K562 (cell line): Measurements from ENCODE around the gene XAB2. TPM values are rescaled to one million over a fixed set of nuclear protein-coding genes. Genes with fewer than 3 reads are reported as not detected.

Experiments
- ATAC-seq: fragments of 200-7000 bp; cut with Tn5 transposase; 3 replicates; pipeline ENCODE4 v1.9.1; 2020; ENCODE audit warnings: moderate library complexity
- BruUV-seq: library from RNA; stranded (reverse); fragments of 400-500 nt; replicated peaks from 2 replicates; lab custom pipeline; 2021; lab: Mats Ljungman, UMichigan
- CTCF ChIA-PET: fragments of 300-600 bp; formaldehyde crosslinking; extraction: SDS; loops from one replicate; lab custom pipeline; 2021; ENCODE audit warnings: low intra/inter-chr PET ratio; lab: Yijun Ruan, JAX
- POLR2A ChIA-PET: fragments of 300-600, 350-650 bp; sonication (Branson Sonifier 250); formaldehyde crosslinking; extraction: SDS; loops from one replicate; lab custom pipeline; 2021; ENCODE audit warnings: antibody characterized with exemption, inconsistent platforms; lab: Yijun Ruan, JAX
- DNase-seq, 4 experiments: peaks; one replicate each; pipeline versions ENCODE4 v3.0.0 to v3.0.0-alpha.2; 2011 to 2018; ENCODE audit warnings: low spot score in 3 of 4, mixed read lengths in 3 of 4; ENCODE audit errors: extremely low read depth in 1 of 4
- FAIRE-seq: peaks from 2 replicates; lab custom pipeline; 2011; peaks lifted over from hg19 to GRCh38; lab: Jason Lieb, UNC
- H2AFZ ChIP-seq: 2 replicates; pipeline ENCODE4 v1.6.0; 2011; ENCODE audit warnings: low read depth, low read length, control low read depth, inconsistent platforms
- H3K27ac ChIP-seq: fragments of 200-600 bp; 3 replicates; pipeline ENCODE4 v1.8.0; 2011; ENCODE audit warnings: low read depth, mild to moderate bottlenecking, control low read depth, inconsistent platforms, low read length, moderate library complexity, mixed read lengths; ENCODE audit errors: extremely low read depth
- H3K27me3 ChIP-seq, 2 experiments: fragments of 300-600 bp in 1 of 2; 2 replicates in 1 of 2; 3 replicates in 1 of 2; pipeline versions ENCODE4 v1.6.0 to v1.8.0; 2011; ENCODE audit warnings: inconsistent platforms in 2 of 2, low read length in 2 of 2, mild to moderate bottlenecking in 1 of 2, mixed read lengths in 1 of 2, moderate library complexity in 1 of 2; ENCODE audit not compliant: control insufficient read depth in 2 of 2, insufficient read depth in 2 of 2
- H3K36me3 ChIP-seq: fragments of 300-600 bp; 3 replicates; pipeline ENCODE4 v1.8.0; 2011; ENCODE audit warnings: mild to moderate bottlenecking, low read length, inconsistent platforms; ENCODE audit not compliant: control insufficient read depth, insufficient read depth
- H3K4me1 ChIP-seq, 2 experiments: fragments of 200-600 bp in 1 of 2; replicated peaks in 1 of 2; 2 replicates in 1 of 2; 3 replicates in 1 of 2; pipeline versions ENCODE4 v1.5.1 to v1.8.0; 2011; ENCODE audit warnings: inconsistent platforms in 2 of 2, low read length in 2 of 2, mild to moderate bottlenecking in 1 of 2, mixed read lengths in 1 of 2, moderate library complexity in 1 of 2; ENCODE audit not compliant: control insufficient read depth in 2 of 2, insufficient read depth in 2 of 2
- H3K4me2 ChIP-seq: 2 replicates; pipeline ENCODE4 v1.6.1; 2011; ENCODE audit warnings: low read length, control low read depth, inconsistent platforms, mixed read lengths; ENCODE audit not compliant: insufficient read depth
- H3K4me3 ChIP-seq: fragments of 200-600 bp; sonication (generic), shearing (Covaris generic); 2 replicates; pipeline ENCODE4 v1.5.1; 2016; ENCODE audit warnings: control low read depth, inconsistent platforms
- H3K79me2 ChIP-seq: fragments of 200-600 bp; 3 replicates; pipeline ENCODE4 v1.8.0; 2011; ENCODE audit warnings: low read length, inconsistent platforms; ENCODE audit not compliant: control insufficient read depth, insufficient read depth
- H3K9ac ChIP-seq, 2 experiments: 2 replicates each; pipeline versions ENCODE4 v1.6.0 to v1.6.1; 2011; ENCODE audit warnings: low read depth in 2 of 2, low read length in 2 of 2, control low read depth in 1 of 2, inconsistent platforms in 1 of 2, mild to moderate bottlenecking in 1 of 2, mixed read lengths in 1 of 2; ENCODE audit not compliant: insufficient read depth in 1 of 2
- H3K9me1 ChIP-seq: one replicate; pipeline ENCODE4 v1.6.0; 2011; ENCODE audit warnings: inconsistent platforms, mild to moderate bottlenecking, low read length, moderate library complexity; ENCODE audit not compliant: control insufficient read depth, insufficient read depth
- H3K9me3 ChIP-seq: replicated peaks from 2 replicates; pipeline ENCODE4 v1.5.1; 2011; ENCODE audit warnings: low read depth, low read length, inconsistent platforms; ENCODE audit not compliant: control insufficient read depth, insufficient read depth
- H4K20me1 ChIP-seq: replicated peaks from 2 replicates; pipeline ENCODE4 v1.6.1; 2011; ENCODE audit warnings: low read length, inconsistent platforms, mixed read lengths; ENCODE audit not compliant: control insufficient read depth, insufficient read depth
- E2F4 ChIP-seq: sonication (generic); formaldehyde crosslinking; IDR thresholded peaks from 2 replicates; pipeline ENCODE4 v1.8.0; 2022; ENCODE audit warnings: mild to moderate bottlenecking, low read depth, missing genetic modification reagents
- HOXB6 ChIP-seq: fragments of 250-450 bp; sonication (Bioruptor Pico); IDR thresholded peaks from 2 replicates; pipeline ENCODE4 v1.5.1; 2022; ENCODE audit warnings: mild to moderate bottlenecking, borderline replicate concordance
- MIER1 ChIP-seq: fragments of 450-650 bp; IDR thresholded peaks from 2 replicates; pipeline ENCODE4 v1.6.1; 2016; ENCODE audit warnings: antibody characterized with exemption, mild to moderate bottlenecking, low read depth
- MTF1 ChIP-seq: fragments of 250-450 bp; sonication (Bioruptor Pico); IDR thresholded peaks from 2 replicates; pipeline ENCODE4 v1.9.0; 2021; ENCODE audit warnings: moderate library complexity, mild to moderate bottlenecking, inconsistent platforms, borderline replicate concordance
- NR0B1 ChIP-seq: fragments of 450-650 bp; IDR thresholded peaks from one replicate; pipeline ENCODE4 v1.6.1; 2018; ENCODE audit warnings: mild to moderate bottlenecking, moderate library complexity; ENCODE audit not compliant: partially characterized antibody
- POLR2A ChIP-seq: fragments of 450-650 bp; conservative IDR thresholded peaks from 2 replicates; pipeline ENCODE4 v1.6.1; 2016
- POLR2B ChIP-seq: fragments of 450-650 bp; IDR thresholded peaks from 2 replicates; pipeline ENCODE4 v1.6.1; 2018; ENCODE audit warnings: low read depth; ENCODE audit not compliant: partially characterized antibody
- RBM22 ChIP-seq: fragments of 200-400 bp; formaldehyde crosslinking; IDR thresholded peaks from 2 replicates; pipeline ENCODE4 v1.6.1; 2018; ENCODE audit warnings: low read length, low read depth; ENCODE audit not compliant: poor library complexity, severe bottlenecking
- RFX7 ChIP-seq: fragments of 250-450 bp; sonication (Bioruptor Pico); IDR thresholded peaks from 2 replicates; pipeline ENCODE4 v1.5.1; 2021; ENCODE audit warnings: mild to moderate bottlenecking
- SAFB ChIP-seq: fragments of 200-400 bp; formaldehyde crosslinking; IDR thresholded peaks from 2 replicates; pipeline ENCODE4 v1.6.1; 2017; ENCODE audit warnings: low read depth, low read length, borderline replicate concordance
- TEAD4 ChIP-seq, 2 experiments: sonication (generic) in 1 of 2; formaldehyde crosslinking in 1 of 2; IDR thresholded peaks; 2 replicates each; pipeline versions ENCODE4 v1.6.1 to v1.8.0; 2012 to 2022; ENCODE audit warnings: borderline replicate concordance in 1 of 2, inconsistent platforms in 1 of 2, low read length in 1 of 2, mild to moderate bottlenecking in 1 of 2, missing genetic modification reagents in 1 of 2
- ZNF133 ChIP-seq: fragments of 250-450 bp; sonication (Bioruptor Pico); IDR thresholded peaks from 2 replicates; pipeline ENCODE4 v1.4.0; 2020; ENCODE audit warnings: mild to moderate bottlenecking
- ZNF3 ChIP-seq: fragments of 250-450 bp; sonication (Bioruptor Pico); IDR thresholded peaks from 2 replicates; pipeline ENCODE4 v1.5.0; 2021; ENCODE audit warnings: mild to moderate bottlenecking, moderate library complexity
- WGBS: fragments of 100-300 bp; shearing (Covaris generic); methylation state at CpG from one replicate; pipeline ENCODE4 v1.1.6; 2016; ENCODE audit warnings: low coverage, mixed read lengths; ENCODE audit not compliant: insufficient coverage; ENCODE audit errors: missing lambda C conversion rate; 5-methylcytosine and 5-hydroxymethylcytosine counted together
- in situ Hi-C: fragments of 300-500 bp; cut with MboI; formaldehyde crosslinking; loops from 4 replicates; pipeline ENCODE4 v1.15.0; 2018; ENCODE audit warnings: inconsistent platforms, mixed read lengths
- intact Hi-C: fragments of 100-400 bp; cut with micrococcal nuclease; formaldehyde crosslinking; loops from 2 replicates; pipeline ENCODE4 v1.14.2; 2022
- polyA plus RNA-seq, 8 experiments: library from polyadenylated mRNA; depleted of rRNA in 4 of 8; stranded (reverse) in 5 of 8; unstranded in 3 of 8; fragments of >200 nt; fragmentation: Nextera tagmentation in 2 of 8; fragmentation: Illumina TruSeq in 1 of 8; extraction: Ambion mirVana in 2 of 8; extraction: Trizol in 1 of 8; gene quantifications; 2 replicates each; pipeline versions ENCODE4 v1.2.1 to v1.2.3, GENCODE V29; 2011 to 2014; ENCODE audit warnings: inconsistent platforms in 1 of 8, missing spikeins in 1 of 8
- total RNA-seq, 7 experiments: library from RNA; depleted of rRNA in 6 of 7; stranded (reverse); fragments of >200 nt in 6 of 7; fragmentation: Illumina TruSeq in 2 of 7; extraction: Trizol in 2 of 7; gene quantifications; 2 replicates each; pipeline versions ENCODE4 v1.2.1 to v1.2.3, GENCODE V29; 2011 to 2021; ENCODE audit warnings: low replicate concordance in 1 of 7

The XAB2 gene
- total and polyA plus RNA-seq, 9 of the 15 experiments (the other 6 are each of a cell fraction or from before 2014, with no cell fraction given), result 0.21 to 58.3 (median 20.0) TPM

GRCh38 chr19:7635670-7636069 is 6.3 kb upstream of the XAB2 start:
- Histone ChIP-seq H3K36me3 (peaks cover 37% of the 10 kb centered on the region; the same call in 2 of the 3 replicates), H3K9me1 (no peaks in the 10 kb centered on the region), H3K27ac (no peak overlapping the region), H3K27me3 (no peaks in the 10 kb centered on the region; a peak in 1 of 5 replicates), H4K20me1 (peaks cover 14% of the 10 kb centered on the region), H3K4me1 (peaks cover 17 to 45% of the 10 kb centered on the region in 2 experiments; a peak in 4 of 5 replicates), H3K9me3 (peaks cover 6% of the 10 kb centered on the region; the same call in 1 of the 2 replicates), H3K4me3 (peak overlapping the region; percentile 79), H3K4me2 (peak overlapping the region; percentile 95), H3K9ac (peak overlapping the region; percentile 90 to 97; a peak in 2 of 4 replicates), H3K79me2 (peaks cover 45% of the 10 kb centered on the region), H2AFZ (peak overlapping the region; percentile 98; the same call in 1 of the 2 replicates)
- no TSS peak for BruUV-seq
- intact Hi-C loops, result no loop called here
- CTCF ChIA-PET, result no interaction called here
- in situ Hi-C loops, result no loop called here
- ATAC-seq (no peak), FAIRE-seq (peak; percentile 19), DNase-seq (no peak)
- POLR2A ChIA-PET, result interaction anchor here (0.6 to 1.6 kb wide), 5 partner anchors 9 to 309 kb away, joined by 3 to 8 read pairs (median 3); no protein-coding TSS in a partner anchor
- WGBS, result 29% methylated on average over 6 of the region's 6 CpGs
- TF ChIP-seq MIER1, result no peak
- TF ChIP-seq MTF1 (CRISPR knock-in tag), result no peak
- TF ChIP-seq SAFB, result no peak
- no peak for TF ChIP-seq POLR2B
- no peak for TF ChIP-seq POLR2A
- no peak for TF ChIP-seq RBM22
- no peak for TF ChIP-seq NR0B1
- no peak for TF ChIP-seq ZNF3
- no peak for TF ChIP-seq RFX7 (CRISPR knock-in tag)
- TF ChIP-seq TEAD4 (IDR thresholded peaks at IDR 0.05; ENCODE audit: low read length), result no peak
- no peak for TF ChIP-seq TEAD4 (CRISPR knock-in tag; IDR thresholded peaks at IDR 0.05; ENCODE audit: borderline replicate concordance)
- TF ChIP-seq E2F4, result no peak
- no peak for TF ChIP-seq ZNF133 (CRISPR knock-in tag)
- no peak for TF ChIP-seq HOXB6 (CRISPR knock-in tag)
